ENCODE results near the gene ERLEC1. TPM values are rescaled to one million over a fixed set of nuclear protein-coding genes. Genes with fewer than 3 reads are reported as not detected.
"Not testable (repeated sequence)": the region's sequence is repeated elsewhere in the genome, so short reads cannot be mapped to it uniquely, and the experiment has no call there.

The ERLEC1 gene
- total RNA-seq, 1 experiment from 2014 or later, result 76.3 TPM

GRCh38 chr2:53829273-53829979 is 42.6 kb downstream of the ERLEC1 start:
- DNase-seq (ENCODE audit: low spot score), result no peak

GRCh38 chr2:53829980-53830290 is 43.1 kb downstream of the ERLEC1 start:
- DNase-seq (ENCODE audit: low spot score), result not testable (repeated sequence)

GRCh38 chr2:53840580-53840979 is 53.7 kb downstream of the ERLEC1 start:
- no peak for DNase-seq (ENCODE audit: low spot score)

GRCh38 chr2:53841651-53842050 is 54.8 kb downstream of the ERLEC1 start:
- not testable (repeated sequence) for DNase-seq (ENCODE audit: low spot score)

GRCh38 chr2:53842891-53843290 is 56.0 kb downstream of the ERLEC1 start:
- DNase-seq (ENCODE audit: low spot score), result no peak

- no peak for DNase-seq (ENCODE audit: low spot score)
Observed at GRCh38 chr2:53843595-53843994, 56.8 kb downstream of the ERLEC1 start.

GRCh38 chr2:53848062-53848461 is 61.2 kb downstream of the ERLEC1 start:
- DNase-seq (ENCODE audit: low spot score), result no peak

GRCh38 chr2:53851052-53851757 is 64.4 kb downstream of the ERLEC1 start:
- not testable (repeated sequence) for DNase-seq (ENCODE audit: low spot score)

- no peak for DNase-seq (ENCODE audit: low spot score)
Observed at GRCh38 chr2:53852532-53852931, 65.7 kb downstream of the ERLEC1 start.

- no peak for DNase-seq (ENCODE audit: low spot score)
Observed at GRCh38 chr2:53854678-53855077, 67.8 kb downstream of the ERLEC1 start.

- DNase-seq (ENCODE audit: low spot score), result no peak
Observed at GRCh38 chr2:53856272-53856671, 69.4 kb downstream of the ERLEC1 start.

GRCh38 chr2:53859206-53860181 is 72.7 kb downstream of the ERLEC1 start, which contains the start of gene GPR75:
Gene GPR75 (minus strand): TSS chr2:53859967. CDS start chr2:53854756, 5,211 bp downstream.
- DNase-seq (ENCODE audit: low spot score), result no peak

- DNase-seq (ENCODE audit: low spot score), result no peak
Observed at GRCh38 chr2:53861824-53862223, 75.0 kb downstream of the ERLEC1 start.

GRCh38 chr2:53863538-53864227 is 76.8 kb downstream of the ERLEC1 start:
- DNase-seq (ENCODE audit: low spot score), result no peak

- DNase-seq (ENCODE audit: low spot score), result no peak
Observed at GRCh38 chr2:53865264-53865663, 78.4 kb downstream of the ERLEC1 start.

- DNase-seq (ENCODE audit: low spot score), result no peak
Observed at GRCh38 chr2:53865962-53866361, 79.1 kb downstream of the ERLEC1 start.

- DNase-seq (ENCODE audit: low spot score), result no peak
Observed at GRCh38 chr2:53867169-53867568, 80.3 kb downstream of the ERLEC1 start.

GRCh38 chr2:53867773-53868172 is 80.9 kb downstream of the ERLEC1 start:
- no peak for DNase-seq (ENCODE audit: low spot score)

All from A172 (cell line).